HEK293T (cell line): ENCODE measurements around the gene NUBPL.

Experiments used
- ARNT ChIP-seq: fragments of 450-650 bp; IDR thresholded peaks from 2 replicates; pipeline ENCODE4 v1.6.1; 2017; ENCODE audit warnings: mild to moderate bottlenecking
- CTBP1 ChIP-seq: fragments of 450-650 bp; IDR thresholded peaks from 2 replicates; pipeline ENCODE4 v1.6.1; 2016; ENCODE audit warnings: borderline replicate concordance
- FOXA1 ChIP-seq: fragments of 450-650 bp; IDR thresholded peaks from 2 replicates; pipeline ENCODE4 v1.6.1; 2016; ENCODE audit warnings: mild to moderate bottlenecking
- FOXM1 ChIP-seq: fragments of 450-650 bp; IDR thresholded peaks from 2 replicates; pipeline ENCODE4 v1.6.1; 2017; ENCODE audit warnings: mild to moderate bottlenecking, borderline replicate concordance
- HDGF ChIP-seq: fragments of 450-650 bp; IDR thresholded peaks from 2 replicates; pipeline ENCODE4 v1.6.1; 2017; ENCODE audit warnings: antibody characterized with exemption, borderline replicate concordance
- L3MBTL2 ChIP-seq: fragments of 450-650 bp; conservative IDR thresholded peaks from 2 replicates; pipeline ENCODE4 v1.6.1; 2016; ENCODE audit warnings: mild to moderate bottlenecking
- LEF1 ChIP-seq: fragments of 450-650 bp; IDR thresholded peaks from 2 replicates; pipeline ENCODE4 v1.6.1; 2017; ENCODE audit warnings: mild to moderate bottlenecking, borderline replicate concordance
- NFRKB ChIP-seq: fragments of 450-650 bp; IDR thresholded peaks from 2 replicates; pipeline ENCODE4 v1.6.1; 2016; ENCODE audit warnings: mild to moderate bottlenecking, moderate library complexity
- PKNOX1 ChIP-seq: fragments of 450-650 bp; IDR thresholded peaks from 2 replicates; pipeline ENCODE4 v1.6.1; 2016
- SP1 ChIP-seq: fragments of 450-650 bp; IDR thresholded peaks from 2 replicates; pipeline ENCODE4 v1.6.1; 2017
- SUZ12 ChIP-seq: fragments of 450-650 bp; IDR thresholded peaks from 2 replicates; pipeline ENCODE4 v1.6.1; 2016; ENCODE audit warnings: mild to moderate bottlenecking
- TARDBP ChIP-seq: fragments of 450-650 bp; IDR thresholded peaks from 2 replicates; pipeline ENCODE4 v1.6.1; 2016
- ZNF384 ChIP-seq: fragments of 450-650 bp; IDR thresholded peaks from 2 replicates; pipeline ENCODE4 v1.6.1; 2016

GRCh38 chr14:31561155-31561846 lies at the start of gene NUBPL:
- TF ChIP-seq ARNT, result no peak
- TF ChIP-seq FOXM1, result no peak
- no peak for TF ChIP-seq LEF1
- TF ChIP-seq SP1, result no peak
- no peak for TF ChIP-seq NFRKB
- no peak for TF ChIP-seq CTBP1
- TF ChIP-seq SUZ12, result no peak
- no peak for TF ChIP-seq TARDBP
- no peak for TF ChIP-seq HDGF
- no peak for TF ChIP-seq FOXA1
- TF ChIP-seq PKNOX1, result no peak
- peak; percentile 54 for TF ChIP-seq L3MBTL2
- TF ChIP-seq ZNF384, result no peak
